Mesodermal cell (in vitro differentiated cells): ENCODE data around the gene NCKAP5.

Experiments used
- H3K27ac ChIP-seq: 2 replicates; pipeline ENCODE4 v1.7.0; 2013; ENCODE audit warnings: mild to moderate bottlenecking, low read depth, low read length, moderate library complexity; ENCODE audit not compliant: severe bottlenecking
- H3K36me3 ChIP-seq: 2 replicates; pipeline ENCODE4 v1.7.1; 2013; ENCODE audit warnings: mild to moderate bottlenecking, low read length, moderate library complexity; ENCODE audit not compliant: control insufficient read depth, insufficient read depth
- H3K4me1 ChIP-seq: one replicate; pipeline ENCODE4 v1.7.1; 2013; ENCODE audit warnings: mild to moderate bottlenecking, low read length; ENCODE audit not compliant: insufficient read depth, control insufficient read depth, poor library complexity, severe bottlenecking
- H3K4me3 ChIP-seq: 2 replicates; pipeline ENCODE4 v1.7.0; 2013; ENCODE audit warnings: low read length, control low read depth, mild to moderate bottlenecking; ENCODE audit not compliant: insufficient read depth, poor library complexity, severe bottlenecking; ENCODE audit errors: extremely low read depth
- H3K9me3 ChIP-seq: 2 replicates; pipeline ENCODE4 v1.7.1; 2013; ENCODE audit warnings: mild to moderate bottlenecking, low read length, moderate library complexity; ENCODE audit not compliant: control insufficient read depth
- WGBS, 2 experiments: methylation state at CpG; one replicate each; pipeline ENCODE4 v1.1.5; 2013; ENCODE audit warnings: missing lambda C conversion rate in 2 of 2; ENCODE audit not compliant: insufficient coverage in 2 of 2; 5-methylcytosine and 5-hydroxymethylcytosine counted together

NCKAP5 gene

GRCh38 chr2:133413863-133414262, 154.4 kb downstream of the NCKAP5 start:
- H3K9me3 ChIP-seq: no peaks in the 10 kb centered on the region
- no peaks in the 10 kb centered on the region for H3K4me1 ChIP-seq
- no peak overlapping the region for H3K4me3 ChIP-seq
- no peak overlapping the region for H3K27ac ChIP-seq
- H3K36me3 ChIP-seq: no peaks in the 10 kb centered on the region
- WGBS, 2 experiments: 100% methylated on average over 1 of the region's 3 CpGs; no CpG with 5 or more reads in 1 of the 2 experiments

GRCh38 chr2:133412694-133413093, 155.6 kb downstream of the NCKAP5 start:
- no peaks in the 10 kb centered on the region for H3K36me3 ChIP-seq
- H3K9me3 ChIP-seq: no peaks in the 10 kb centered on the region
- no peak overlapping the region for H3K4me3 ChIP-seq
- no peak overlapping the region for H3K27ac ChIP-seq
- H3K4me1 ChIP-seq: no peaks in the 10 kb centered on the region

- 41 to 46% methylated on average over 3 to 5 of the region's 6 CpGs for WGBS, 2 experiments
- no peaks in the 10 kb centered on the region for H3K4me1 ChIP-seq
- H3K36me3 ChIP-seq: no peaks in the 10 kb centered on the region
- H3K27ac ChIP-seq: no peak overlapping the region
- H3K9me3 ChIP-seq: no peaks in the 10 kb centered on the region
- H3K4me3 ChIP-seq: no peak overlapping the region
Observed at GRCh38 chr2:133411857-133412256, 156.4 kb downstream of the NCKAP5 start.

GRCh38 chr2:133411101-133411500, 157.2 kb downstream of the NCKAP5 start:
- H3K27ac ChIP-seq: no peak overlapping the region
- no peaks in the 10 kb centered on the region for H3K4me1 ChIP-seq
- H3K4me3 ChIP-seq: no peak overlapping the region
- no peaks in the 10 kb centered on the region for H3K9me3 ChIP-seq
- H3K36me3 ChIP-seq: no peaks in the 10 kb centered on the region
- WGBS, 2 experiments: 79 to 100% methylated on average over 3 of the region's 5 CpGs

- Histone ChIP-seq H3K27ac (no peak overlapping the region), H3K4me1 (no peaks in the 10 kb centered on the region), H3K4me3 (no peak overlapping the region), H3K9me3 (no peaks in the 10 kb centered on the region), H3K36me3 (no peaks in the 10 kb centered on the region)
- WGBS, 2 experiments: 82 to 94% methylated on average over 2 to 3 of the region's 5 CpGs
Observed at GRCh38 chr2:133409581-133410285, 158.5 kb downstream of the NCKAP5 start.

GRCh38 chr2:133408671-133409070, 159.6 kb downstream of the NCKAP5 start:
- Histone ChIP-seq H3K36me3 (no peaks in the 10 kb centered on the region), H3K4me3 (no peak overlapping the region), H3K9me3 (no peaks in the 10 kb centered on the region), H3K27ac (no peak overlapping the region), H3K4me1 (no peaks in the 10 kb centered on the region)
- WGBS, 2 experiments: 56 to 86% methylated on average over 1 of the region's 1 CpG

- H3K9me3 ChIP-seq: no peaks in the 10 kb centered on the region
- H3K27ac ChIP-seq: no peak overlapping the region
- 87 to 96% methylated on average over 6 of the region's 8 CpGs for WGBS, 2 experiments
- no peak overlapping the region for H3K4me3 ChIP-seq
- no peaks in the 10 kb centered on the region for H3K36me3 ChIP-seq
- no peaks in the 10 kb centered on the region for H3K4me1 ChIP-seq
Observed at GRCh38 chr2:133407341-133407740, 160.9 kb downstream of the NCKAP5 start.

GRCh38 chr2:133405252-133405651, 163.0 kb downstream of the NCKAP5 start:
- no peaks in the 10 kb centered on the region for H3K9me3 ChIP-seq
- H3K4me3 ChIP-seq: no peak overlapping the region
- no peaks in the 10 kb centered on the region for H3K36me3 ChIP-seq
- WGBS, 2 experiments: 87 to 95% methylated on average over 2 to 3 of the region's 4 CpGs
- no peaks in the 10 kb centered on the region for H3K4me1 ChIP-seq
- H3K27ac ChIP-seq: no peak overlapping the region

GRCh38 chr2:133400411-133400810, 167.9 kb downstream of the NCKAP5 start:
- Histone ChIP-seq H3K9me3 (no peaks in the 10 kb centered on the region), H3K27ac (no peak overlapping the region), H3K36me3 (no peaks in the 10 kb centered on the region), H3K4me1 (no peaks in the 10 kb centered on the region), H3K4me3 (no peak overlapping the region)
- WGBS, 2 experiments: 73 to 92% methylated on average over 1 of the region's 2 CpGs

GRCh38 chr2:133393895-133394294, 174.4 kb downstream of the NCKAP5 start:
- Histone ChIP-seq H3K4me1 (no peaks in the 10 kb centered on the region), H3K27ac (no peak overlapping the region), H3K4me3 (no peak overlapping the region), H3K9me3 (peaks cover 8% of the 10 kb centered on the region), H3K36me3 (no peaks in the 10 kb centered on the region)
- WGBS, 2 experiments: 100% methylated on average over 1 of the region's 1 CpG; no CpG with 5 or more reads in 1 of the 2 experiments

- WGBS, 2 experiments: 88 to 89% methylated on average over 1 to 4 of the region's 4 CpGs
- Histone ChIP-seq H3K27ac (no peak overlapping the region), H3K4me3 (no peak overlapping the region), H3K36me3 (no peaks in the 10 kb centered on the region), H3K9me3 (peaks cover 10% of the 10 kb centered on the region), H3K4me1 (no peaks in the 10 kb centered on the region)
Observed at GRCh38 chr2:133390156-133390555, 178.1 kb downstream of the NCKAP5 start.
